NCI-H2227 (cell line): ENCODE results near the gene NBL1.
"Not testable (repeated sequence)": the region's sequence is repeated elsewhere in the genome, so short reads cannot be mapped to it uniquely, and the experiment has no call there.

Experiments
- DNase-seq: peaks from one replicate; lab custom pipeline; 2025; ENCODE audit not compliant: unreplicated experiment; lab: John Stamatoyannopoulos, UW

Gene NBL1

GRCh38 chr1:19621274-19621950 is 22.7 kb upstream of the NBL1 start:
- DNase-seq, result no peak

- DNase-seq, result no peak
Observed at GRCh38 chr1:19622204-19622603, 21.9 kb upstream of the NBL1 start.

GRCh38 chr1:19623523-19623922 is 20.6 kb upstream of the NBL1 start:
- no peak for DNase-seq

- DNase-seq, result no peak
Observed at GRCh38 chr1:19625291-19625937, 18.7 kb upstream of the NBL1 start.

GRCh38 chr1:19628879-19629278 is 15.2 kb upstream of the NBL1 start:
- no peak for DNase-seq

GRCh38 chr1:19629357-19629756 is 14.8 kb upstream of the NBL1 start:
- DNase-seq, result no peak

GRCh38 chr1:19630192-19630591 is 13.9 kb upstream of the NBL1 start:
- DNase-seq, result not testable (repeated sequence)

- DNase-seq, result no peak
Observed at GRCh38 chr1:19630720-19631395, 13.3 kb upstream of the NBL1 start.

- no peak for DNase-seq
Observed at GRCh38 chr1:19632211-19632610, 11.9 kb upstream of the NBL1 start.

- DNase-seq, result no peak
Observed at GRCh38 chr1:19633106-19633505, 11.0 kb upstream of the NBL1 start.

- DNase-seq, result not testable (repeated sequence)
Observed at GRCh38 chr1:19635064-19635463, 9.0 kb upstream of the NBL1 start.

- no peak for DNase-seq
Observed at GRCh38 chr1:19635646-19636045, 8.5 kb upstream of the NBL1 start.

GRCh38 chr1:19636065-19636464 is 8.0 kb upstream of the NBL1 start:
- DNase-seq, result no peak

- not testable (repeated sequence) for DNase-seq
Observed at GRCh38 chr1:19636749-19637148, 7.4 kb upstream of the NBL1 start.

GRCh38 chr1:19637606-19638005 is 6.5 kb upstream of the NBL1 start:
- DNase-seq, result no peak

GRCh38 chr1:19639228-19639627 is 4.9 kb upstream of the NBL1 start:
- DNase-seq, result not testable (repeated sequence)

GRCh38 chr1:19639999-19640362 is 4.1 kb upstream of the NBL1 start:
- DNase-seq, result no peak

GRCh38 chr1:19640363-19641316 is 3.5 kb upstream of the NBL1 start:
- peak; percentile 57 for DNase-seq

GRCh38 chr1:19643121-19643520 is 990 bp upstream of the NBL1 start:
- DNase-seq, result no peak

GRCh38 chr1:19644395-19644680 is 227 bp downstream of the NBL1 start:
- DNase-seq, result no peak

GRCh38 chr1:19644681-19645410 is 735 bp downstream of the NBL1 start:
- DNase-seq, result peak; percentile 48
